ENCODE measurements around the gene TAF4B. TPM values are rescaled to one million over a fixed set of nuclear protein-coding genes. Genes with fewer than 3 reads are reported as not detected.

Gene TAF4B
- total and polyA plus RNA-seq, 7 donors = 0.46 to 10.9 (median 6.4) TPM

GRCh38 chr18:26419746-26420145, 193.5 kb downstream of the TAF4B start:
- peak; percentile 58 for DNase-seq
- H3K9me3 ChIP-seq = no peaks in the 10 kb centered on the region
- intact Hi-C loops (cut with DNase I) = no loop called here
- H3K27ac ChIP-seq = no peak overlapping the region
- no peaks in the 10 kb centered on the region for H3K4me1 ChIP-seq
- H3K4me3 ChIP-seq = no peak overlapping the region
- H3K27me3 ChIP-seq = no peaks in the 10 kb centered on the region
- TF ChIP-seq, protein P1, sequence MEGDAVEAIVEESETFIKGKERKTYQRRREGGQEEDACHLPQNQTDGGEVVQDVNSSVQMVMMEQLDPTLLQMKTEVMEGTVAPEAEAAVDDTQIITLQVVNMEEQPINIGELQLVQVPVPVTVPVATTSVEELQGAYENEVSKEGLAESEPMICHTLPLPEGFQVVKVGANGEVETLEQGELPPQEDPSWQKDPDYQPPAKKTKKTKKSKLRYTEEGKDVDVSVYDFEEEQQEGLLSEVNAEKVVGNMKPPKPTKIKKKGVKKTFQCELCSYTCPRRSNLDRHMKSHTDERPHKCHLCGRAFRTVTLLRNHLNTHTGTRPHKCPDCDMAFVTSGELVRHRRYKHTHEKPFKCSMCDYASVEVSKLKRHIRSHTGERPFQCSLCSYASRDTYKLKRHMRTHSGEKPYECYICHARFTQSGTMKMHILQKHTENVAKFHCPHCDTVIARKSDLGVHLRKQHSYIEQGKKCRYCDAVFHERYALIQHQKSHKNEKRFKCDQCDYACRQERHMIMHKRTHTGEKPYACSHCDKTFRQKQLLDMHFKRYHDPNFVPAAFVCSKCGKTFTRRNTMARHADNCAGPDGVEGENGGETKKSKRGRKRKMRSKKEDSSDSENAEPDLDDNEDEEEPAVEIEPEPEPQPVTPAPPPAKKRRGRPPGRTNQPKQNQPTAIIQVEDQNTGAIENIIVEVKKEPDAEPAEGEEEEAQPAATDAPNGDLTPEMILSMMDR (IDR thresholded peaks at IDR 0.05) = no peak
- TF ChIP-seq EP300 (IDR thresholded peaks at IDR 0.05) (no peak), POLR2A (IDR thresholded peaks at IDR 0.05) (no peak)
- no peaks in the 10 kb centered on the region for H3K36me3 ChIP-seq
- 83 to 85% methylated on average over 9 of the region's 9 CpGs for WGBS, 2 donors

- no peak overlapping the region for H3K4me3 ChIP-seq
- H3K9me3 ChIP-seq = no peaks in the 10 kb centered on the region
- no peaks in the 10 kb centered on the region for H3K27me3 ChIP-seq
- 84 to 89% methylated on average over 6 of the region's 6 CpGs for WGBS, 2 donors
- no peaks in the 10 kb centered on the region for H3K36me3 ChIP-seq
- intact Hi-C loops (cut with DNase I) = no loop called here
- H3K4me1 ChIP-seq = no peaks in the 10 kb centered on the region
- no peak for TF ChIP-seq EP300 (IDR thresholded peaks at IDR 0.05)
- TF ChIP-seq, protein P1 (IDR thresholded peaks at IDR 0.05) = no peak
- TF ChIP-seq POLR2AphosphoS5 (IDR thresholded peaks at IDR 0.05) = no peak
- TF ChIP-seq POLR2A (IDR thresholded peaks at IDR 0.05) = no peak
- peak; percentile 26 for DNase-seq
- no peak overlapping the region for H3K27ac ChIP-seq
Measured at GRCh38 chr18:26421503-26421902, 195.3 kb downstream of the TAF4B start.

DNA sequence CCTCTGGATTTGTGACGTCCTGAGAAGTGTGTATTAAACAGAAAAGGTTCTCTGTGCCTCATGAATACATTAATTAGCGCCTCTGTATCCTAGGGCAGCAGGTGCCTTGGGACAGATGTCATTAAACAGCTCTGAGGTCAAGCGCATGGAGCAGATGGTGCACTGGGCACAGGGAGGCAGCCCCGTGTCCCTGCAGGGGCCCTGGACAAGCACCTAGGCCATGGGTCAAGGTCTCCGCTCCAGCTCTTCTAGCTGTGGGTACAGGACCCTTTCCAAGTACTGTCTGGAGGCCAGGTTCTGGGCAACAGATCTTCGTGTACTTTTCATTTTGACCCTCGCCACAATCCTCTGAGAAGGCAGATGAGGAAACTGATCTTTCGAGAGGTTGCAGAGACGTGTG, 195.7 kb downstream of the TAF4B start:
- Histone ChIP-seq H3K4me3 (no peak overlapping the region), H3K36me3 (no peaks in the 10 kb centered on the region), H3K27ac (no peak overlapping the region), H3K9me3 (no peaks in the 10 kb centered on the region), H3K27me3 (no peaks in the 10 kb centered on the region), H3K4me1 (no peaks in the 10 kb centered on the region)
- intact Hi-C loops (cut with DNase I) = no loop called here
- 88 to 90% methylated on average over 9 of the region's 9 CpGs for WGBS, 2 donors
- TF ChIP-seq, protein P1 (IDR thresholded peaks at IDR 0.05) = no peak
- TF ChIP-seq EP300 (IDR thresholded peaks at IDR 0.05) (no peak), POLR2A (IDR thresholded peaks at IDR 0.05) (no peak), POLR2AphosphoS5 (IDR thresholded peaks at IDR 0.05) (no peak)
- no peak for DNase-seq

- Histone ChIP-seq H3K27ac (no peak overlapping the region), H3K27me3 (no peaks in the 10 kb centered on the region), H3K4me3 (no peak overlapping the region), H3K36me3 (no peaks in the 10 kb centered on the region), H3K4me1 (no peaks in the 10 kb centered on the region), H3K9me3 (no peaks in the 10 kb centered on the region)
- intact Hi-C loops (cut with DNase I) = no loop called here
- TF ChIP-seq POLR2AphosphoS5 (IDR thresholded peaks at IDR 0.05) (no peak), POLR2A (IDR thresholded peaks at IDR 0.05) (no peak), EP300 (IDR thresholded peaks at IDR 0.05) (no peak)
- TF ChIP-seq, protein P1 (IDR thresholded peaks at IDR 0.05) = no peak
- 88 to 90% methylated on average over 6 of the region's 6 CpGs for WGBS, 2 donors
- peak; percentile 26 for DNase-seq
Measured at GRCh38 chr18:26422472-26423162, 196.4 kb downstream of the TAF4B start.

Data from sigmoid colon (tissue), 7 donors.